ENCODE results near the gene SMAD2. TPM values are rescaled to one million over a fixed set of nuclear protein-coding genes. Genes with fewer than 3 reads are reported as not detected.
"Not testable (repeated sequence)": the region's sequence is repeated elsewhere in the genome, so short reads cannot be mapped to it uniquely, and the experiment has no call there.

SMAD2 gene
- total RNA-seq, 1 donor from 2014 or later: 111 TPM

GRCh38 chr18:47830772-47831171 lies 99.7 kb downstream of the SMAD2 start:
- no peak overlapping the region for H3K27ac Mint-ChIP-seq
- no peaks in the 10 kb centered on the region for H3K27me3 Mint-ChIP-seq
- H3K4me1 Mint-ChIP-seq (ENCODE audit: unreplicated experiment): no peaks in the 10 kb centered on the region
- peaks cover 30% of the 10 kb centered on the region for H3K36me3 Mint-ChIP-seq
- TF ChIP-seq CTCF (conservative IDR thresholded peaks at IDR 0.05): no peak
- no peak for DNase-seq (ENCODE audit: extremely low spot score, unreplicated experiment)
- no peaks in the 10 kb centered on the region for H3K9me3 Mint-ChIP-seq
- H3K4me3 Mint-ChIP-seq: no peak overlapping the region

GRCh38 chr18:47829831-47830230 lies 100.6 kb downstream of the SMAD2 start:
- Mint-ChIP-seq H3K9me3 (no peaks in the 10 kb centered on the region), H3K36me3 (peaks cover 31% of the 10 kb centered on the region)
- TF ChIP-seq CTCF (conservative IDR thresholded peaks at IDR 0.05): no peak

DNA sequence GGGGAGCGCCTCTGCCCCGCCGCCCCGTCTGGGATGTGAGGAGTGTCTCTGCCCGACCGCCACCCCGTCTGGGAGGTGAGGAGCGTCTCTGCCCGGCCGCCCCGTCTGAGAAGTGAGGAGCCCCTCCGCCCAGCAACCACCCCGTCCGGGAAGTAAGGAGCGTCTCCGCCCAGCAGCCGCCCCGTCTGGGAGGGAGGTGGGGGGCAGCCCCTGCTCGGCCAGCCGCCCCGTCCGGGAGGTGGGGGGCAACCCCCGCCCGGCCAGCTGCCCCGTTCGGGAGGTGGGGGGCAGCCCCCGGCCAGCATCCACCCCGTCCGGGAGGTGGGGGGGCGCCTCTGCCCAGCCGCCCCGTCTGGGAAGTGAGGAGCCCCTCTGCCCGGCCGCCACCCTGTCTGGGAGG lies 102.4 kb downstream of the SMAD2 start:
- DNase-seq (ENCODE audit: extremely low spot score, unreplicated experiment); H3K27me3 Mint-ChIP-seq; H3K9me3 Mint-ChIP-seq; H3K4me3 Mint-ChIP-seq; H3K4me1 Mint-ChIP-seq (ENCODE audit: unreplicated experiment); H3K27ac Mint-ChIP-seq: not testable (repeated sequence)
- H3K36me3 Mint-ChIP-seq: peaks cover 27% of the 10 kb centered on the region

More at GRCh38 chr18:47829831-47830230, 100.6 kb downstream of the SMAD2 start:
- H3K27ac Mint-ChIP-seq: no peak overlapping the region
- no peak for DNase-seq (ENCODE audit: extremely low spot score, unreplicated experiment)
- H3K4me3 Mint-ChIP-seq: no peak overlapping the region
- no peaks in the 10 kb centered on the region for H3K4me1 Mint-ChIP-seq (ENCODE audit: unreplicated experiment)
- H3K27me3 Mint-ChIP-seq: no peaks in the 10 kb centered on the region

DNA sequence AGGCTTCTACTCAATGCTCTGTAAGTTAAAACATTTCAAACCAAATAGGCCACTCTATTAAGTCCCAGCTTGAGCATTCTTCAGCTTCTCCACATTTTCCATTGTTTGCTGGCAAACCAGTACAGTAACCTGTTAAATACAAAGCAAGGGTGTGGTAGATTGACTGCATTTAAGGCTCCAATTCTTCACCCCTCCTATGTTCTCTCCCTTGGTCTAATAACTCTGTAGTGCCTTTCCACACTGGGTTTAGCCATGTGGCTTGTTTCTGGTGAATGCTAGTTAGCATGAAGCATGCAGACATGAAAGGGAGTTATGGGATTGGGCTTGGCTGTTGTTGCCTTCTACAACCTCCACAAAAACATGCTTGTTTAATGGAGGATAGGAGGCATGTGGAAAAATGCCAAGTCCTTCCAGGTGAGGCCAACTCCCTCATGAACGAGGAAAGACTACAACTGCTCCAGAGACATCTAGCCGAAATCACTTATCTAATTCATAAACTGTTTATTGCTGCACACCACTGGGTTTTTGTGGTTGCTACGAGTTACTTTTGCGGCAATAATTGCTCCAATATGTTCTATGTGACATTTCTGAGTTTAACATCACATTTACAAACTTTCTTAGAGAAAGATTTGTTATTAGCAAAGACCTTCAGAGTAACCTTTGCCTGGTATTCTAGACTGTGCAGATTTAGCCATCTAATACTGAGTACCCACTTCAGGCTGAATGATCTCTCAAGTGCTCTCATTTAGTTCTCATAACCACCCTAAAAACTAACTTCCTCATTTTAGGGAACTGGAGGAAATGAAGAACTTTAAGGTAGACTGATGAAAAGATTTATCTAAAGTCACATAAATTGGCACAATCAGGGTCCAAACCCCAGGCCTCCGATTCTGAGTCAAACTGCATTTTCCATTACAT lies 104.0 kb downstream of the SMAD2 start:
- Mint-ChIP-seq H3K4me3 (no peak overlapping the region), H3K4me1 (ENCODE audit: unreplicated experiment) (no peaks in the 10 kb centered on the region), H3K9me3 (no peaks in the 10 kb centered on the region), H3K27me3 (no peaks in the 10 kb centered on the region), H3K36me3 (peaks cover 23% of the 10 kb centered on the region), H3K27ac (peak overlapping the region; percentile 63)
- no peak for TF ChIP-seq CTCF (conservative IDR thresholded peaks at IDR 0.05)
- DNase-seq (ENCODE audit: extremely low spot score, unreplicated experiment): no peak

DNA sequence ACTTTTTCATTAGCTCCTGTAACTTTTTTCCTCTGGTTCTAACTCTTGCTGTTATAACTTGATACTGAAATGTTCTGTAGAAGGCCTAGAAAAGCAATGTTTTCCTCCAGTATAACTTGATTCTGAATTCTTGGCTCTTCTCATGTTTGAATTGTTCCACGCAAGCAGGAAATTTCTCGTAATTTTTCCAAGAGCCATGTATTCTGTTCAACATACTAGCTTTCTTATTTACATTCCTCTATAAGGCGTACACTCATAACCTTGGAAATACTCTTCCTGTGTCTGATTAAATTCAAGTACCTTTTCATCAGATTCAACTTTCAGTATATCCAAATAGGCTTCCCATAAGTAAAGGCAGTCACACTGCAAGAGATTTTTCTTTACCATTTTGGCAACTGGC lies 109.1 kb downstream of the SMAD2 start:
- TF ChIP-seq CTCF (conservative IDR thresholded peaks at IDR 0.05): no peak
- Mint-ChIP-seq H3K9me3 (no peaks in the 10 kb centered on the region), H3K27ac (no peak overlapping the region), H3K36me3 (peaks cover 5% of the 10 kb centered on the region), H3K4me1 (ENCODE audit: unreplicated experiment) (no peaks in the 10 kb centered on the region), H3K27me3 (no peaks in the 10 kb centered on the region), H3K4me3 (no peak overlapping the region)
- DNase-seq (ENCODE audit: extremely low spot score, unreplicated experiment): no peak

DNA sequence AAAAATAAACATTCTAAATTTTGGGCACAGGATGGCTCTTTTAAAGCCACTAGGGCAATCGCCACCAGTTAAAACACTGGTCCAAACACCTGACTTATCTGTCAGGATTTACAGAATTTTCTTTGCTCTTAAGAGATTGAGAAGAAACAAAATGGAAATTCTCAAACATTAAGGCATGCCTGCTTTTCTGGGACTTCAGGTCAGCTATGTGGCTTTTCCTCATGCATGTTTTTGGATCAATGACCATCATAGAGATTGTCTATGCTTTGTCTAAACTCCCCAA lies 112.7 kb downstream of the SMAD2 start:
- no peak for TF ChIP-seq CTCF (conservative IDR thresholded peaks at IDR 0.05)
- Mint-ChIP-seq H3K27ac (no peak overlapping the region), H3K36me3 (no peaks in the 10 kb centered on the region)

More for the DNA sequence above, 112.7 kb downstream of the SMAD2 start:
- Mint-ChIP-seq H3K4me1 (ENCODE audit: unreplicated experiment) (peaks cover 5% of the 10 kb centered on the region), H3K9me3 (no peaks in the 10 kb centered on the region), H3K27me3 (no peaks in the 10 kb centered on the region), H3K4me3 (no peak overlapping the region)
- DNase-seq (ENCODE audit: extremely low spot score, unreplicated experiment): no peak
